Spleen (tissue), 11 donors: Measurements from ENCODE around the gene GPR158. TPM values are rescaled to one million over a fixed set of nuclear protein-coding genes. Genes with fewer than 3 reads are reported as not detected.

Experiments
- DNase-seq: peaks from one replicate; pipeline ENCODE4 v3.0.0-alpha.2; 2020
- H3K27ac ChIP-seq, 8 donors: fragments of 200-600 bp; sonication (generic) in 7 of 8; 1 replicate in 4 of 8; 2 replicates in 4 of 8; pipeline versions ENCODE4 v1.5.0 to v1.8.0; 2016 to 2021; ENCODE audit warnings: inconsistent platforms in 4 of 8, mild to moderate bottlenecking in 4 of 8, moderate library complexity in 1 of 8
- H3K27me3 ChIP-seq, 7 donors: fragments of 200-600 bp; sonication (generic) in 6 of 7; replicated peaks in 1 of 7; 1 replicate in 4 of 7; 2 replicates in 3 of 7; pipeline versions ENCODE4 v1.5.0 to v1.8.0; 2016 to 2021; ENCODE audit warnings: inconsistent platforms in 3 of 7, mild to moderate bottlenecking in 1 of 7
- H3K36me3 ChIP-seq, 6 donors: fragments of 200-600 bp; sonication (generic) in 5 of 6; 1 replicate in 4 of 6; 2 replicates in 2 of 6; pipeline versions ENCODE4 v1.5.0 to v1.8.0; 2016 to 2021; ENCODE audit warnings: inconsistent platforms in 2 of 6
- H3K4me1 ChIP-seq, 6 donors: fragments of 200-600 bp; sonication (generic) in 5 of 6; 1 replicate in 3 of 6; 2 replicates in 3 of 6; pipeline versions ENCODE4 v1.5.0 to v1.8.0; 2016 to 2021; ENCODE audit warnings: inconsistent platforms in 3 of 6
- H3K4me3 ChIP-seq, 8 donors: fragments of 200-600 bp; sonication (generic) in 7 of 8; 1 replicate in 4 of 8; 2 replicates in 4 of 8; pipeline versions ENCODE4 v1.5.0 to v1.8.0; 2016 to 2021; ENCODE audit warnings: inconsistent platforms in 4 of 8, mild to moderate bottlenecking in 4 of 8, moderate library complexity in 2 of 8
- H3K9me3 ChIP-seq, 8 donors: fragments of 200-600 bp; sonication (generic) in 7 of 8; 1 replicate in 4 of 8; 2 replicates in 4 of 8; pipeline versions ENCODE4 v1.5.0 to v1.8.0; 2016 to 2021; ENCODE audit warnings: inconsistent platforms in 4 of 8
- POLR2A ChIP-seq, 3 donors: fragments of 450-650 bp; IDR thresholded peaks; one replicate each; pipeline ENCODE4 v1.5.1; 2017; ENCODE audit warnings: antibody characterized with exemption in 3 of 3, mild to moderate bottlenecking in 1 of 3
- POLR2AphosphoS5 ChIP-seq, 3 donors: sonication (generic); formaldehyde crosslinking; IDR thresholded peaks; one replicate each; pipeline ENCODE4 v1.5.1; 2017; ENCODE audit warnings: antibody characterized with exemption in 3 of 3
- WGBS, 5 donors: extraction: QIAGEN DNeasy Blood & Tissue Kit in 3 of 5; methylation state at CpG; one replicate each; pipeline versions ENCODE4 v1.1.5 to v1.1.7; 2013 to 2018; 5-methylcytosine and 5-hydroxymethylcytosine counted together
- intact Hi-C: fragments of 100-400 bp; cut with DNase I; formaldehyde crosslinking; loops from one replicate; pipeline ENCODE4 v1.15.0; 2023; ENCODE audit warnings: low total_unique reads
- polyA plus RNA-seq, 3 donors: library from polyadenylated mRNA; stranded (reverse); fragments of 200-250 nt; gene quantifications; one replicate each; pipeline ENCODE4 v1.2.1, GENCODE V29; 2013
- total RNA-seq, 7 donors: library from RNA; depleted of rRNA in 3 of 7; stranded (reverse); fragments of >200 nt in 3 of 7; fragmentation: NEBNext Ultra II Directional in 4 of 7; extraction: Animal tissue kit (Norgen Biotek cat#: 25700) in 4 of 7; gene quantifications; one replicate each; pipeline versions ENCODE4 v1.1.0 to v1.2.1, GENCODE V29; 2016 to 2021
- TF ChIP-seq, protein P1 (sequence below), 11 experiments: fragments of 200-600 bp in 7 of 11; fragments of 450-650 bp in 4 of 11; sonication (generic) in 4 of 11; IDR thresholded peaks in 8 of 11; conservative IDR thresholded peaks in 3 of 11; 1 replicate in 7 of 11; 2 replicates in 4 of 11; pipeline versions ENCODE4 v1.4.0 to v1.8.0; 2016 to 2021; ENCODE audit warnings: antibody characterized with exemption in 11 of 11, inconsistent platforms in 4 of 11, mild to moderate bottlenecking in 1 of 11
- donor health status: healthy with polysubstance abuse.
- donor health status: DM: no; HTN: no; CAD: no; lungs with moderate emphysema.
- donor health status: DM: no; HTN: no; CAD: no.
- donor health status: Bipolar disorder and iron deficiency.
- donor health status: healthy.
- donor health status: DM: no; HTN: no; CAD: no.
- donor health status: DM: yes; HTN: yes; CAD: no.

Gene GPR158
- total and polyA plus RNA-seq, 10 donors = 0.03 to 0.79 (median 0.16) TPM

- DNase-seq = no peak
- H3K4me3 ChIP-seq = no peak overlapping the region
- H3K27me3 ChIP-seq = peaks cover 0 to 31% (median 11%) of the 10 kb centered on the region in 7 donors
- H3K27ac ChIP-seq = no peak overlapping the region
- intact Hi-C loops = no loop called here
- TF ChIP-seq POLR2A (IDR thresholded peaks at IDR 0.05) (no peak), POLR2AphosphoS5 (IDR thresholded peaks at IDR 0.05) (no peak)
- TF ChIP-seq, protein P1, sequence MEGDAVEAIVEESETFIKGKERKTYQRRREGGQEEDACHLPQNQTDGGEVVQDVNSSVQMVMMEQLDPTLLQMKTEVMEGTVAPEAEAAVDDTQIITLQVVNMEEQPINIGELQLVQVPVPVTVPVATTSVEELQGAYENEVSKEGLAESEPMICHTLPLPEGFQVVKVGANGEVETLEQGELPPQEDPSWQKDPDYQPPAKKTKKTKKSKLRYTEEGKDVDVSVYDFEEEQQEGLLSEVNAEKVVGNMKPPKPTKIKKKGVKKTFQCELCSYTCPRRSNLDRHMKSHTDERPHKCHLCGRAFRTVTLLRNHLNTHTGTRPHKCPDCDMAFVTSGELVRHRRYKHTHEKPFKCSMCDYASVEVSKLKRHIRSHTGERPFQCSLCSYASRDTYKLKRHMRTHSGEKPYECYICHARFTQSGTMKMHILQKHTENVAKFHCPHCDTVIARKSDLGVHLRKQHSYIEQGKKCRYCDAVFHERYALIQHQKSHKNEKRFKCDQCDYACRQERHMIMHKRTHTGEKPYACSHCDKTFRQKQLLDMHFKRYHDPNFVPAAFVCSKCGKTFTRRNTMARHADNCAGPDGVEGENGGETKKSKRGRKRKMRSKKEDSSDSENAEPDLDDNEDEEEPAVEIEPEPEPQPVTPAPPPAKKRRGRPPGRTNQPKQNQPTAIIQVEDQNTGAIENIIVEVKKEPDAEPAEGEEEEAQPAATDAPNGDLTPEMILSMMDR (IDR thresholded peaks at IDR 0.05 in 8 of 11, conservative IDR thresholded peaks at IDR 0.05 in 3 of 11) = no peak
- no peaks in the 10 kb centered on the region for H3K36me3 ChIP-seq
- H3K9me3 ChIP-seq = no peaks in the 10 kb centered on the region
- no peaks in the 10 kb centered on the region for H3K4me1 ChIP-seq
- WGBS, 5 donors = 77 to 86% (median 81%) methylated on average over 3 of the region's 3 CpGs
Measured at GRCh38 chr10:25182636-25183035, 7.8 kb downstream of the GPR158 start.

DNA sequence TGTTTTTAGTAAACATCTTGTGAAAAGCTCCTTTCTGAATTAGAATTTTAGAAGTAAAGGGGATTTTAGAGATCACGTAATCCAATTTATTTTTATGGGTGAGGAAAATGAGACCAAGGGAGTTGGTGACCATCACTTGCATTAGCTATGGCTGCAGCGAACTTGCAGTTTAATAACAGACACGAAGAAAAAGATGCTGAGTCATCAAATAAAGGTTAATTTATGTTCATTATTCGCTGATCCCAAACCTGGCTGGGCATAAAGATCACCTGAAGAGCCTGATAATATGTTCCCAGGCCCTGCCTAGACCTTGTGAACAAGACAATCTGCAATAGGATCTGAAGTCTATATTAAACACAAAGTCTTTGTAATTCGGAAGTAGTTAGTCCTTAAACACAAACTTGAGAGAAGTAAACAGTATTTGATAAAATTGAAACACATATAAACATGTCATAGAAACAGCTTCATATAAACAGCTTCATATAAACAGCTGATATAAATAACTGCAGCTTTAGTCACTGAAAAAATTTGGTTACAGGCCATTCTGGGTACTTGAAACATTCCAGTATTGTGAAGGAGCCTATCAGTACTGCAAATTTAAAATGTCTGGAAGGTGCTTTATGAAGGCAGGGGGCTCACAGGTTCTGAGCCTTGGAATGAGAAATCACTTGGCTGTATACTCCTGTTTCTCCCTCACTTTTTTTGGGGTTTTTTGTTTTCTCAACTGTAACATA lies 16.5 kb downstream of the GPR158 start:
- WGBS, 5 donors = 77 to 87% (median 81%) methylated on average over 5 of the region's 5 CpGs
- intact Hi-C loops = no loop called here

GRCh38 chr10:25198151-25198550 lies 23.4 kb downstream of the GPR158 start:
- no peak for DNase-seq
- H3K9me3 ChIP-seq = peaks cover 0 to 3% (median 0%) of the 10 kb centered on the region in 8 donors
- intact Hi-C loops = no loop called here
- no peak overlapping the region for H3K4me3 ChIP-seq
- 50 to 69% (median 58%) methylated on average over 1 of the region's 1 CpG for WGBS, 5 donors
- TF ChIP-seq, protein P1 (IDR thresholded peaks at IDR 0.05 in 8 of 11, conservative IDR thresholded peaks at IDR 0.05 in 3 of 11) = no peak
- TF ChIP-seq POLR2A (IDR thresholded peaks at IDR 0.05) (no peak), POLR2AphosphoS5 (IDR thresholded peaks at IDR 0.05) (no peak)
- H3K4me1 ChIP-seq = no peaks in the 10 kb centered on the region
- no peaks in the 10 kb centered on the region for H3K27me3 ChIP-seq
- no peak overlapping the region for H3K27ac ChIP-seq
- H3K36me3 ChIP-seq = no peaks in the 10 kb centered on the region

More for the DNA sequence above, 16.5 kb downstream of the GPR158 start:
- H3K27ac ChIP-seq = no peak overlapping the region
- peaks cover 0 to 14% (median 5%) of the 10 kb centered on the region in 8 donors for H3K9me3 ChIP-seq
- DNase-seq = no peak
- TF ChIP-seq POLR2AphosphoS5 (IDR thresholded peaks at IDR 0.05) = no peak
- H3K4me1 ChIP-seq = no peaks in the 10 kb centered on the region
- H3K27me3 ChIP-seq = no peaks in the 10 kb centered on the region
- no peaks in the 10 kb centered on the region for H3K36me3 ChIP-seq
- H3K4me3 ChIP-seq = no peak overlapping the region

GRCh38 chr10:25206693-25207414 lies 32.1 kb downstream of the GPR158 start:
- intact Hi-C loops = no loop called here
- H3K9me3 ChIP-seq = no peaks in the 10 kb centered on the region
- DNase-seq = no peak
- H3K27me3 ChIP-seq = no peaks in the 10 kb centered on the region
- TF ChIP-seq POLR2A (IDR thresholded peaks at IDR 0.05) = no peak
- TF ChIP-seq, protein P1 (IDR thresholded peaks at IDR 0.05 in 8 of 11, conservative IDR thresholded peaks at IDR 0.05 in 3 of 11) = no peak
- no peak for TF ChIP-seq POLR2AphosphoS5 (IDR thresholded peaks at IDR 0.05)
- WGBS, 5 donors = 57 to 71% (median 60%) methylated on average over 4 of the region's 4 CpGs
- H3K27ac ChIP-seq = no peak overlapping the region
- no peaks in the 10 kb centered on the region for H3K4me1 ChIP-seq
- H3K36me3 ChIP-seq = no peaks in the 10 kb centered on the region
- no peak overlapping the region for H3K4me3 ChIP-seq
